Suprapubic skin (tissue), 4 donors: ENCODE results near the gene PRSS36. TPM values are rescaled to one million over a fixed set of nuclear protein-coding genes. Genes with fewer than 3 reads are reported as not detected.

Experiments used
- DNase-seq, 2 donors: peaks; one replicate each; pipeline ENCODE4 v3.0.0-alpha.2; 2019; ENCODE audit warnings: low spot score in 2 of 2
- H3K27ac ChIP-seq: fragments of 200-600 bp; sonication (generic); one replicate; pipeline ENCODE4 v1.5.1; 2019
- H3K27me3 ChIP-seq: fragments of 200-600 bp; sonication (generic); one replicate; pipeline ENCODE4 v1.5.1; 2019
- H3K36me3 ChIP-seq: fragments of 200-600 bp; sonication (generic); one replicate; pipeline ENCODE4 v1.5.1; 2019
- H3K4me1 ChIP-seq: fragments of 200-600 bp; sonication (generic); one replicate; pipeline ENCODE4 v1.5.1; 2019
- H3K4me3 ChIP-seq: fragments of 200-600 bp; sonication (generic); one replicate; pipeline ENCODE4 v1.5.1; 2019; ENCODE audit warnings: mild to moderate bottlenecking
- H3K9me3 ChIP-seq: fragments of 200-600 bp; sonication (generic); one replicate; pipeline ENCODE4 v1.5.1; 2019
- CTCF ChIP-seq, 2 donors: fragments of 200-600 bp in 1 of 2; fragments of 450-650 bp in 1 of 2; sonication (generic) in 1 of 2; IDR thresholded peaks; one replicate each; pipeline ENCODE4 v1.5.1; 2016 to 2019; ENCODE audit warnings: antibody characterized with exemption in 2 of 2, mild to moderate bottlenecking in 1 of 2, moderate library complexity in 1 of 2
- EP300 ChIP-seq: sonication (generic); formaldehyde crosslinking; IDR thresholded peaks from one replicate; pipeline ENCODE4 v1.6.1; 2017; ENCODE audit warnings: antibody characterized with exemption
- POLR2A ChIP-seq, 2 donors: fragments of 450-650 bp; IDR thresholded peaks; one replicate each; pipeline ENCODE4 v1.6.1; 2017; ENCODE audit warnings: antibody characterized with exemption in 2 of 2, mild to moderate bottlenecking in 2 of 2, moderate library complexity in 2 of 2
- POLR2AphosphoS5 ChIP-seq, 3 donors: sonication (generic); formaldehyde crosslinking; IDR thresholded peaks; one replicate each; pipeline ENCODE4 v1.6.1; 2017; ENCODE audit warnings: antibody characterized with exemption in 3 of 3
- WGBS: methylation state at CpG from one replicate; pipeline ENCODE4 v1.1.5; 2018; 5-methylcytosine and 5-hydroxymethylcytosine counted together
- total RNA-seq, 4 donors: library from RNA; depleted of rRNA; stranded (reverse); fragments of >200 nt; gene quantifications; one replicate each; pipeline ENCODE4 v1.1.0, GENCODE V29; 2016

Gene PRSS36
- total RNA-seq, 4 donors from 2014 or later: 2.2 to 17.8 (median 8.4) TPM

DNA sequence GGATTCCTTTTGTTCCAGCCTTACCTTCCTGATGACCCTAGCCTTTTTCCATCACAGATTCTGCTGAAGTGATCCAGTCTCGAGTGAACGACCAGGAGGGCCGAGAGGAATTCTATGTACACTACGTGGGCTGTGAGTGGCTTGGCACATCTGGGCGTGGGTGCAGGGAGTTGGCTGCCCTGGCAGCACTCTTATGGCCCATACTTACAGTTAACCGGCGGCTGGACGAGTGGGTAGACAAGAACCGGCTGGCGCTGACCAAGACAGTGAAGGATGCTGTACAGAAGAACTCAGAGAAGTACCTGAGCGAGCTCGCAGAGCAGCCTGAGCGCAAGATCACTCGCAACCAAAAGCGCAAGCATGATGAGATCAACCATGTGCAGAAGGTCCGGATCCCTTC lies 29.7 kb downstream of the PRSS36 start:
- no peak overlapping the region for H3K4me3 ChIP-seq
- H3K27ac ChIP-seq: no peak overlapping the region
- H3K4me1 ChIP-seq: peaks cover 29% of the 10 kb centered on the region
- H3K36me3 ChIP-seq: peaks cover 42% of the 10 kb centered on the region
- H3K9me3 ChIP-seq: no peaks in the 10 kb centered on the region
- TF ChIP-seq CTCF (IDR thresholded peaks at IDR 0.05) (no peak), POLR2A (IDR thresholded peaks at IDR 0.05) (no peak), POLR2AphosphoS5 (IDR thresholded peaks at IDR 0.05) (no peak), EP300 (no peak)
- 92% methylated on average over 16 of the region's 16 CpGs for WGBS
- no peak for DNase-seq
- no peaks in the 10 kb centered on the region for H3K27me3 ChIP-seq

DNA sequence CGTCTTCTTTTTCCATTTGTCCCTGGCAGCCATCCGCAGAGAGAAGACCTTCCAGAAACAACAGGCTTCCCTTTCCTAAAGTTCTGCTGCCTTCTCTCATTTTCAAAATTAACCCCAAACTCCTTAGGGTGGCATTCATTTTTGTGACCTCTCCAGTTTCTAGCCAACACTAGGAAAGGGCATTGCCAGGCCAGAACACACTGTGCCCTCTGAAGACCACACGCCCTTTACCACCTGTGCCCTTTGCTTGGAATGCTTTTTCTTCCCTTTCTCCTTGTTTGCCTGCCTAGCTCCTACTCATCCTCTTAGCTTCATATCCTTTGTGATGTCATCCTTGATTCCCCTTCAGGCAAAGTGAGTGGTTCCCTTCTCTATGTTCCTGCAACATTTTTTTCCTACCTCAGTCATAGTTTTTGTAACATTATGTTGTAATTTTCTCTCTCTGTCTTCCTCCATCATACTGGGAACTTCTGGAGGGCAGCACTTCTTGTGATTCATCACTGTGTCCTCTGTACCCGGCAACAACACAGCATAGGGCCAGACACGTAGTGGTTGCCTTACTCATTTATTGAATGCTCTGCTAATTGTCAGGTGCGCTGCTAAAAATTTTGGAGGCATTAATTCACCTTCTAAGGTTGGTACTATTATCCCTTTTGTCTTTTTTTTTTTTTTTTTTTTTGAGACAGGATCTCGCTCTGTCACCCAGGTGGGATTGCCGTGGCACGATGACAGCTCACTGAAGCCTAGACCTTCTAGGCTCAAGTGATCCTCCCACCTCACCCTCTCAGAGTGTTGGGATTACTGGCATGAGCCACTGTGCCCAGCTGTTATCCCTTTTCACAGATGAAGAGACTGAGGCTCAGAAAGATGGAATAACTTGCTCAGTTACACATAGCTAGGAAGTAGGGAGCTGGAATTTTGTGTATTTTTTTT lies 31.4 kb downstream of the PRSS36 start:
- no peak for DNase-seq
- peak in 1 of 3 donors; percentile 5 for TF ChIP-seq POLR2AphosphoS5 (IDR thresholded peaks at IDR 0.05)
- no peak for TF ChIP-seq CTCF (IDR thresholded peaks at IDR 0.05)
- TF ChIP-seq POLR2A (IDR thresholded peaks at IDR 0.05): no peak
- no peak for TF ChIP-seq EP300
- Histone ChIP-seq H3K27ac (peak overlapping the region; percentile 99), H3K9me3 (no peaks in the 10 kb centered on the region), H3K4me3 (peak overlapping the region; percentile 77), H3K4me1 (peaks cover 42% of the 10 kb centered on the region), H3K27me3 (no peaks in the 10 kb centered on the region), H3K36me3 (peaks cover 41% of the 10 kb centered on the region)
- 48% methylated on average over 9 of the region's 9 CpGs for WGBS

DNA sequence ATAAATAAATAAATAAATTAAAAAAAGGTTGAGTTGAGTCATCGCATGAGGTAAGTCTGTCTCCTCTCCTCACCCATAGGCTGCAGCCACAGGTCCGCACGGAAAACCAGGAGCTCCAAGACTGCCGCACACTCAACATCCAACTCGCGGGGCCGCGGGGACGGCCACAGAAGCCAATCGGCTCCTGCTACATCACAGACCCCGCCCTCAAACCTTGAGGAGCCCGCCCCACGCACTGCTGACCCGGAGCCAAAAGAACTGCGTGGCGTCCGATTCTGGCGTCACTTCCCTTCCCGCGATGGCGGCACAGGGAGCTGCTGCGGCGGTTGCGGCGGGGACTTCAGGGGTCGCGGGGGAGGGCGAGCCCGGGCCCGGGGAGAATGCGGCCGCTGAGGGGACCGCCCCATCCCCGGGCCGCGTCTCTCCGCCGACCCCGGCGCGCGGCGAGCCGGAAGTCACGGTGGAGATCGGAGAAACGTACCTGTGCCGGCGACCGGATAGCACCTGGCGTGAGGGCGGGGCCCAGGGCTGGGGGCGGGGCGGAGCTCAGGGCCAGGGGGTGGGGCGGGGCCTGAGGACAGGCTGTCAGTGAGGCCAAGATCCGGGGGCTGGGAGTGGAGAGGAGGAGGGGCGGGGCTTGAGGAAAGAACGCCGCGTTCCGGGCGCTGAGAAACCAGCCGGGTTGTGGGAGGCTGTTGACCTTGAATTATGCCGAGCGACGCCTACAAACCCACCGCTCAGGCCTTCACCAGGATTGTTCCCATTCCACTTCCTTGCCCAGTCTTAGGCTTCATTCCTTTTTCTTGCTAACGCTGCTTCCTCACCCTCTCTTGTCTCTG lies 32.3 kb downstream of the PRSS36 start, which contains the start of gene KAT8:
KAT8 (plus strand) TSS at position 281 of the 839 bp plus-strand sequence; CDS start at position 299, 18 bp downstream.
- H3K36me3 ChIP-seq: peaks cover 33% of the 10 kb centered on the region
- H3K9me3 ChIP-seq: no peaks in the 10 kb centered on the region
- H3K27ac ChIP-seq: peak within 1 kb of the TSS; percentile 99
- peaks cover 51% of the 10 kb centered on the region for H3K4me1 ChIP-seq
- DNase-seq: peak; percentile 99
- WGBS: under 1% methylated on average over 30 of the region's 68 CpGs
- TF ChIP-seq EP300 (no peak), POLR2AphosphoS5 (IDR thresholded peaks at IDR 0.05) (peak in 2 of 3 donors; percentile 58 to 72), CTCF (IDR thresholded peaks at IDR 0.05) (no peak), POLR2A (IDR thresholded peaks at IDR 0.05) (peak; percentile 24 to 82)
- H3K4me3 ChIP-seq: peak within 1 kb of the TSS; percentile 77
- no peaks in the 10 kb centered on the region for H3K27me3 ChIP-seq

- no peak for TF ChIP-seq POLR2AphosphoS5 (IDR thresholded peaks at IDR 0.05)
- no peak for TF ChIP-seq EP300
- no peak for TF ChIP-seq POLR2A (IDR thresholded peaks at IDR 0.05)
- no peak for TF ChIP-seq CTCF (IDR thresholded peaks at IDR 0.05)
- 28% methylated on average over 8 of the region's 8 CpGs for whole genome bisulfite sequencing
- Histone ChIP-seq H3K27me3 (no peaks in the 10 kb centered on the region), H3K27ac (peak overlapping the region; percentile 57), H3K4me3 (no peak overlapping the region), H3K4me1 (peaks cover 74% of the 10 kb centered on the region), H3K36me3 (peaks cover 34% of the 10 kb centered on the region), H3K9me3 (no peaks in the 10 kb centered on the region)
- DNase-seq: no peak
Observed at GRCh38 chr16:31114468-31114867, 35.4 kb downstream of the PRSS36 start.
